ENCODE data around the gene CHRNG.

The CHRNG gene

GRCh38 chr2:232506709-232507108 is 32.8 kb upstream of the CHRNG start:
- Histone ChIP-seq H3K36me3 (ENCODE audit: control insufficient read depth in 1 of 2, insufficient read depth in 2 of 2, low read length in 2 of 2) (no peaks in the 10 kb centered on the region), H3K27ac (ENCODE audit: low read depth, low read length) (no peak overlapping the region), H3K4me1 (ENCODE audit: control insufficient read depth in 1 of 2, insufficient read depth in 2 of 2, low read length in 2 of 2) (no peaks in the 10 kb centered on the region), H3K4me3 (ENCODE audit: low read depth in 1 of 2, low read length in 2 of 2) (no peak overlapping the region), H3K9ac (ENCODE audit: low read depth in 1 of 2, low read length in 2 of 2) (no peak overlapping the region), H3K9me3 (ENCODE audit: control insufficient read depth in 1 of 2, low read length in 2 of 2) (no peaks in the 10 kb centered on the region), H3K27me3 (ENCODE audit: control insufficient read depth in 1 of 2, insufficient read depth in 2 of 2, low read length in 2 of 2) (peaks cover 21 to 27% of the 10 kb centered on the region in 2 donors)

GRCh38 chr2:232508251-232508650 is 31.2 kb upstream of the CHRNG start:
- no peak overlapping the region for H3K27ac ChIP-seq (ENCODE audit: low read depth, low read length)
- H3K4me1 ChIP-seq (ENCODE audit: control insufficient read depth in 1 of 2, insufficient read depth in 2 of 2, low read length in 2 of 2), result no peaks in the 10 kb centered on the region
- no peaks in the 10 kb centered on the region for H3K36me3 ChIP-seq (ENCODE audit: control insufficient read depth in 1 of 2, insufficient read depth in 2 of 2, low read length in 2 of 2)
- peaks cover 17 to 19% of the 10 kb centered on the region in 2 donors for H3K27me3 ChIP-seq (ENCODE audit: control insufficient read depth in 1 of 2, insufficient read depth in 2 of 2, low read length in 2 of 2)
- H3K4me3 ChIP-seq (ENCODE audit: low read depth in 1 of 2, low read length in 2 of 2), result no peak overlapping the region
- H3K9ac ChIP-seq (ENCODE audit: low read depth in 1 of 2, low read length in 2 of 2), result no peak overlapping the region
- no peaks in the 10 kb centered on the region for H3K9me3 ChIP-seq (ENCODE audit: control insufficient read depth in 1 of 2, low read length in 2 of 2)

- Histone ChIP-seq H3K4me3 (ENCODE audit: low read depth in 1 of 2, low read length in 2 of 2) (no peak overlapping the region), H3K27me3 (ENCODE audit: control insufficient read depth in 1 of 2, insufficient read depth in 2 of 2, low read length in 2 of 2) (peaks cover 0 to 5% of the 10 kb centered on the region in 2 donors)
Observed at GRCh38 chr2:232511336-232511890, 28.1 kb upstream of the CHRNG start.

GRCh38 chr2:232512602-232513001 is 26.9 kb upstream of the CHRNG start:
- Histone ChIP-seq H3K27ac (ENCODE audit: low read depth, low read length) (no peak overlapping the region), H3K9ac (ENCODE audit: low read depth in 1 of 2, low read length in 2 of 2) (no peak overlapping the region), H3K4me3 (ENCODE audit: low read depth in 1 of 2, low read length in 2 of 2) (no peak overlapping the region), H3K9me3 (ENCODE audit: control insufficient read depth in 1 of 2, low read length in 2 of 2) (no peaks in the 10 kb centered on the region), H3K4me1 (ENCODE audit: control insufficient read depth in 1 of 2, insufficient read depth in 2 of 2, low read length in 2 of 2) (no peaks in the 10 kb centered on the region), H3K27me3 (ENCODE audit: control insufficient read depth in 1 of 2, insufficient read depth in 2 of 2, low read length in 2 of 2) (peaks cover 0 to 5% of the 10 kb centered on the region in 2 donors), H3K36me3 (ENCODE audit: control insufficient read depth in 1 of 2, insufficient read depth in 2 of 2, low read length in 2 of 2) (no peaks in the 10 kb centered on the region)

More at GRCh38 chr2:232511336-232511890, 28.1 kb upstream of the CHRNG start:
- Histone ChIP-seq H3K9me3 (ENCODE audit: control insufficient read depth in 1 of 2, low read length in 2 of 2) (no peaks in the 10 kb centered on the region), H3K27ac (ENCODE audit: low read depth, low read length) (no peak overlapping the region), H3K36me3 (ENCODE audit: control insufficient read depth in 1 of 2, insufficient read depth in 2 of 2, low read length in 2 of 2) (no peaks in the 10 kb centered on the region), H3K9ac (ENCODE audit: low read depth in 1 of 2, low read length in 2 of 2) (no peak overlapping the region), H3K4me1 (ENCODE audit: control insufficient read depth in 1 of 2, insufficient read depth in 2 of 2, low read length in 2 of 2) (no peaks in the 10 kb centered on the region)

GRCh38 chr2:232513353-232513752 is 26.1 kb upstream of the CHRNG start:
- Histone ChIP-seq H3K27me3 (ENCODE audit: control insufficient read depth in 1 of 2, insufficient read depth in 2 of 2, low read length in 2 of 2) (peaks cover 0 to 5% of the 10 kb centered on the region in 2 donors), H3K4me1 (ENCODE audit: control insufficient read depth in 1 of 2, insufficient read depth in 2 of 2, low read length in 2 of 2) (no peaks in the 10 kb centered on the region), H3K36me3 (ENCODE audit: control insufficient read depth in 1 of 2, insufficient read depth in 2 of 2, low read length in 2 of 2) (no peaks in the 10 kb centered on the region), H3K4me3 (ENCODE audit: low read depth in 1 of 2, low read length in 2 of 2) (no peak overlapping the region), H3K9ac (ENCODE audit: low read depth in 1 of 2, low read length in 2 of 2) (no peak overlapping the region), H3K27ac (ENCODE audit: low read depth, low read length) (no peak overlapping the region), H3K9me3 (ENCODE audit: control insufficient read depth in 1 of 2, low read length in 2 of 2) (no peaks in the 10 kb centered on the region)

- Histone ChIP-seq H3K27ac (ENCODE audit: low read depth, low read length) (no peak overlapping the region), H3K36me3 (ENCODE audit: control insufficient read depth in 1 of 2, insufficient read depth in 2 of 2, low read length in 2 of 2) (no peaks in the 10 kb centered on the region), H3K9ac (ENCODE audit: low read depth in 1 of 2, low read length in 2 of 2) (no peak overlapping the region), H3K9me3 (ENCODE audit: control insufficient read depth in 1 of 2, low read length in 2 of 2) (no peaks in the 10 kb centered on the region), H3K4me1 (ENCODE audit: control insufficient read depth in 1 of 2, insufficient read depth in 2 of 2, low read length in 2 of 2) (no peaks in the 10 kb centered on the region), H3K27me3 (ENCODE audit: control insufficient read depth in 1 of 2, insufficient read depth in 2 of 2, low read length in 2 of 2) (peaks cover 0 to 8% of the 10 kb centered on the region in 2 donors), H3K4me3 (ENCODE audit: low read depth in 1 of 2, low read length in 2 of 2) (no peak overlapping the region)
Observed at GRCh38 chr2:232515639-232516038, 23.9 kb upstream of the CHRNG start.

GRCh38 chr2:232516551-232516950 is 22.9 kb upstream of the CHRNG start:
- H3K4me1 ChIP-seq (ENCODE audit: control insufficient read depth in 1 of 2, insufficient read depth in 2 of 2, low read length in 2 of 2), result no peaks in the 10 kb centered on the region
- no peaks in the 10 kb centered on the region for H3K9me3 ChIP-seq (ENCODE audit: control insufficient read depth in 1 of 2, low read length in 2 of 2)
- no peak overlapping the region for H3K4me3 ChIP-seq (ENCODE audit: low read depth in 1 of 2, low read length in 2 of 2)
- no peak overlapping the region for H3K27ac ChIP-seq (ENCODE audit: low read depth, low read length)
- H3K27me3 ChIP-seq (ENCODE audit: control insufficient read depth in 1 of 2, insufficient read depth in 2 of 2, low read length in 2 of 2), result peaks cover 4 to 17% of the 10 kb centered on the region in 2 donors
- no peaks in the 10 kb centered on the region for H3K36me3 ChIP-seq (ENCODE audit: control insufficient read depth in 1 of 2, insufficient read depth in 2 of 2, low read length in 2 of 2)
- no peak overlapping the region for H3K9ac ChIP-seq (ENCODE audit: low read depth in 1 of 2, low read length in 2 of 2)

- Histone ChIP-seq H3K4me3 (ENCODE audit: low read depth in 1 of 2, low read length in 2 of 2) (no peak overlapping the region), H3K9me3 (ENCODE audit: control insufficient read depth in 1 of 2, low read length in 2 of 2) (no peaks in the 10 kb centered on the region), H3K4me1 (ENCODE audit: control insufficient read depth in 1 of 2, insufficient read depth in 2 of 2, low read length in 2 of 2) (no peaks in the 10 kb centered on the region), H3K9ac (ENCODE audit: low read depth in 1 of 2, low read length in 2 of 2) (no peak overlapping the region), H3K27me3 (ENCODE audit: control insufficient read depth in 1 of 2, insufficient read depth in 2 of 2, low read length in 2 of 2) (peaks cover 24 to 34% of the 10 kb centered on the region in 2 donors), H3K27ac (ENCODE audit: low read depth, low read length) (no peak overlapping the region), H3K36me3 (ENCODE audit: control insufficient read depth in 1 of 2, insufficient read depth in 2 of 2, low read length in 2 of 2) (no peaks in the 10 kb centered on the region)
Observed at GRCh38 chr2:232518844-232519243, 20.6 kb upstream of the CHRNG start.

GRCh38 chr2:232519581-232520438 is 19.7 kb upstream of the CHRNG start, which contains the start of gene PRSS56:
Gene PRSS56 (plus strand): TSS chr2:232520388. CDS start chr2:232520599, 211 bp downstream.
- Histone ChIP-seq H3K36me3 (ENCODE audit: control insufficient read depth in 1 of 2, insufficient read depth in 2 of 2, low read length in 2 of 2) (no peaks in the 10 kb centered on the region), H3K4me3 (ENCODE audit: low read depth in 1 of 2, low read length in 2 of 2) (no peak within 1 kb of the TSS), H3K4me1 (ENCODE audit: control insufficient read depth in 1 of 2, insufficient read depth in 2 of 2, low read length in 2 of 2) (peaks cover 0 to 5% of the 10 kb centered on the region in 2 donors), H3K9me3 (ENCODE audit: control insufficient read depth in 1 of 2, low read length in 2 of 2) (no peaks in the 10 kb centered on the region), H3K9ac (ENCODE audit: low read depth in 1 of 2, low read length in 2 of 2) (no peak within 1 kb of the TSS), H3K27me3 (ENCODE audit: control insufficient read depth in 1 of 2, insufficient read depth in 2 of 2, low read length in 2 of 2) (peaks cover 33 to 44% of the 10 kb centered on the region in 2 donors), H3K27ac (ENCODE audit: low read depth, low read length) (no peak within 1 kb of the TSS)

GRCh38 chr2:232520489-232520888 is 19.0 kb upstream of the CHRNG start:
- H3K4me1 ChIP-seq (ENCODE audit: control insufficient read depth in 1 of 2, insufficient read depth in 2 of 2, low read length in 2 of 2), result peaks cover 0 to 5% of the 10 kb centered on the region in 2 donors
- no peaks in the 10 kb centered on the region for H3K36me3 ChIP-seq (ENCODE audit: control insufficient read depth in 1 of 2, insufficient read depth in 2 of 2, low read length in 2 of 2)
- peaks cover 35 to 44% of the 10 kb centered on the region in 2 donors for H3K27me3 ChIP-seq (ENCODE audit: control insufficient read depth in 1 of 2, insufficient read depth in 2 of 2, low read length in 2 of 2)

More at GRCh38 chr2:232520489-232520888, 19.0 kb upstream of the CHRNG start:
- Histone ChIP-seq H3K9me3 (ENCODE audit: control insufficient read depth in 1 of 2, low read length in 2 of 2) (no peaks in the 10 kb centered on the region), H3K4me3 (ENCODE audit: low read depth in 1 of 2, low read length in 2 of 2) (no peak overlapping the region), H3K9ac (ENCODE audit: low read depth in 1 of 2, low read length in 2 of 2) (no peak overlapping the region), H3K27ac (ENCODE audit: low read depth, low read length) (no peak overlapping the region)
